ENCODE data around the gene MALAT1.

MALAT1 gene

GRCh38 chr11:65540290-65541092 lies 41.6 kb downstream of the MALAT1 start:
- peak; percentile 88 to 93 for DNase-seq

GRCh38 chr11:65541093-65541982 lies 42.5 kb downstream of the MALAT1 start:
- no peak for DNase-seq

GRCh38 chr11:65542738-65543390 lies 44.0 kb downstream of the MALAT1 start:
- no peak for DNase-seq

GRCh38 chr11:65545853-65546216 lies 47.0 kb downstream of the MALAT1 start:
- DNase-seq, result no peak

GRCh38 chr11:65546217-65546958 lies 47.5 kb downstream of the MALAT1 start:
- peak; percentile 98 to 99 for DNase-seq

- DNase-seq, result peak; percentile 45 to 66
These were observed 48.7 kb downstream of the MALAT1 start for GRCh38 chr11:65547446-65548125.

- DNase-seq, result no peak
These were observed 49.5 kb downstream of the MALAT1 start for GRCh38 chr11:65548395-65548794.

GRCh38 chr11:65549096-65549495 lies 50.3 kb downstream of the MALAT1 start:
- DNase-seq, result no peak

- DNase-seq, result peak; percentile 75 to 78
These were observed 52.9 kb downstream of the MALAT1 start for GRCh38 chr11:65551572-65552387.

GRCh38 chr11:65552388-65552951 lies 53.6 kb downstream of the MALAT1 start:
- DNase-seq, result no peak

- peak; percentile 85 to 88 for DNase-seq
These were observed 54.6 kb downstream of the MALAT1 start for GRCh38 chr11:65553301-65554001.

- no peak for DNase-seq
These were observed 55.4 kb downstream of the MALAT1 start for GRCh38 chr11:65554057-65554818.

GRCh38 chr11:65554842-65555430 lies 56.1 kb downstream of the MALAT1 start:
- no peak for DNase-seq

- DNase-seq, result no peak
These were observed 56.9 kb downstream of the MALAT1 start for GRCh38 chr11:65555693-65556231.
